ENCODE measurements around the gene EZR.

EZR gene

DNA sequence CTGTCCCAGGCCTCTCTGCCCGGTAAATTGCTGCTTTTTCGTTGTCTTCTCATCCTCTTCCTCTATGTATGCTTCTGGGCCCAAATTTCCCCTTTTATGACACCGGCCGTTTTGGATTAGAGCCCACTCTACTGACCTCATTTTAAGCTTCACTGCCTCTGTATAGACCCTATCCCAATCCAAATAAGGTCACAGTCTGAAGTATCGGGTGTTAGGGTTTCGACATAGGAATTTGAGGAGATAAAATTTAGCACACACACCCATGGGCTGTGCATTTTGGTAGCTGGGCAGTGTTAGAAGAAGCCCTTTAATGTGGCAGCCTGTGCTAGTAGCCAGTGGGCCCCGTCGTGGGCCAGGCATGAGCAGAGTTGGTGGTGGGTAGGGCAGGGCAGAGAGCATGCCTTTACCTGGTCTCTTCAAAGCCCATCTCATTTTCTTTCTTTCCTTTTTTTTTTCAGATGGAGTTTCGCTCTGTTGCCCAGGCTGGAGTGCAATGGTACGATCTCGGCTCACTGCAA, 27.9 kb upstream of the EZR start:
- Histone ChIP-seq H3K4me3 (ENCODE audit: low read depth, low read length) (no peak overlapping the region), H3K9ac (no peak overlapping the region), H3K4me2 (ENCODE audit: low read length) (no peak overlapping the region), H3K9me3 (ENCODE audit: control insufficient read depth, low read length) (no peaks in the 10 kb centered on the region), H3K36me3 (ENCODE audit: control insufficient read depth, insufficient read depth, low read length) (no peaks in the 10 kb centered on the region), H2AFZ (peak overlapping the region; percentile 30), H3K4me1 (peaks cover 24% of the 10 kb centered on the region), H3K27ac (no peak overlapping the region), H3K79me2 (no peaks in the 10 kb centered on the region), H3K27me3 (ENCODE audit: control insufficient read depth, insufficient read depth, low read length) (no peaks in the 10 kb centered on the region)
- TF ChIP-seq, protein P1, sequence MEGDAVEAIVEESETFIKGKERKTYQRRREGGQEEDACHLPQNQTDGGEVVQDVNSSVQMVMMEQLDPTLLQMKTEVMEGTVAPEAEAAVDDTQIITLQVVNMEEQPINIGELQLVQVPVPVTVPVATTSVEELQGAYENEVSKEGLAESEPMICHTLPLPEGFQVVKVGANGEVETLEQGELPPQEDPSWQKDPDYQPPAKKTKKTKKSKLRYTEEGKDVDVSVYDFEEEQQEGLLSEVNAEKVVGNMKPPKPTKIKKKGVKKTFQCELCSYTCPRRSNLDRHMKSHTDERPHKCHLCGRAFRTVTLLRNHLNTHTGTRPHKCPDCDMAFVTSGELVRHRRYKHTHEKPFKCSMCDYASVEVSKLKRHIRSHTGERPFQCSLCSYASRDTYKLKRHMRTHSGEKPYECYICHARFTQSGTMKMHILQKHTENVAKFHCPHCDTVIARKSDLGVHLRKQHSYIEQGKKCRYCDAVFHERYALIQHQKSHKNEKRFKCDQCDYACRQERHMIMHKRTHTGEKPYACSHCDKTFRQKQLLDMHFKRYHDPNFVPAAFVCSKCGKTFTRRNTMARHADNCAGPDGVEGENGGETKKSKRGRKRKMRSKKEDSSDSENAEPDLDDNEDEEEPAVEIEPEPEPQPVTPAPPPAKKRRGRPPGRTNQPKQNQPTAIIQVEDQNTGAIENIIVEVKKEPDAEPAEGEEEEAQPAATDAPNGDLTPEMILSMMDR (IDR thresholded peaks at IDR 0.05): no peak

DNA sequence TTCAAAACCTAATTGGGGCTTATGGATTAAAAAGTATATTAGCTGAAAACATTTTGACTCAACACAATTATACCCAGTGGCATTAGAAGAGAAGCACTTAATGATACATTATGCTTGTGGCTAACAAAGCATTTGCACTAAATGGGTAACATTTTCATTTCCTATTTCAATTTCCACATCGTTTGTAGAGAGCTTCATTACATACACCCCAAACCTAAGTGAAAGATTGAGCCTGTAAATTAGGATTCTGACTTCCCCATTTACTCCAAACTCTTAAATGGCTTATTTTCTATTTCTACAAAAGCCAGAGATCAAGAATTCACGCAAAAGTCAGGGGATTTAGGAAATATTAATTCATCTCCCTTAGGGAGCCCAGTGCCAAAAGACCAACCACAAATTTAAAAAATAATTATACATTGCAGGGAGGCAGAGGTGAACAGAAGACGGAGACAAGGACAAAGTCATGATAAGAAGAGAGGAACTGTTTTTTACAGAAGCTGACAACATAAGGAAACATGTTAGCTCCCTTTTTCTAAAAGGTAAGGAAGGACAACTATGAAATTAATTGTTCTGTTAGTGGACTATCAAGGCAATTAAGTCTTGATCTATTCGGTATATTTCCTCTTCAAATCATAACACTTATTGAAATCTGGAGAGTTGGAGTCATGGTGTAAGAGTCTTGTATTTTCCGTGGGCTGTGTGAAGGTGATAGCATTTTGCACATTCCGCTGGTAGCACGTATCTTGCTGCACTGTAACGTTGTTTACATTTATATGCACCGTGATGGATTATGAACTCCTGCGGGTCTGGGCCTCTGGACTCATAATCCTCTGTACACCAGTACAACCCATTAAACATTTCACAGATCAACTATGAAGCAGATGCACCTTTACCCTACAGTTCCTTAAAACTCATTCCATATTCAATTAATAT, 24.8 kb upstream of the EZR start:
- peak overlapping the region; percentile 17 for H3K27ac ChIP-seq
- no peaks in the 10 kb centered on the region for H3K36me3 ChIP-seq (ENCODE audit: control insufficient read depth, insufficient read depth, low read length)
- peak overlapping the region; percentile 1 for H2AFZ ChIP-seq
- no peak overlapping the region for H3K4me3 ChIP-seq (ENCODE audit: low read depth, low read length)
- peaks cover 17% of the 10 kb centered on the region for H3K4me1 ChIP-seq
- TF ChIP-seq, protein P1 (IDR thresholded peaks at IDR 0.05): no peak
- no peaks in the 10 kb centered on the region for H3K79me2 ChIP-seq
- no peaks in the 10 kb centered on the region for H3K27me3 ChIP-seq (ENCODE audit: control insufficient read depth, insufficient read depth, low read length)
- no peaks in the 10 kb centered on the region for H3K9me3 ChIP-seq (ENCODE audit: control insufficient read depth, low read length)
- no peak overlapping the region for H3K9ac ChIP-seq
- peak overlapping the region; percentile 11 for H3K4me2 ChIP-seq (ENCODE audit: low read length)

DNA sequence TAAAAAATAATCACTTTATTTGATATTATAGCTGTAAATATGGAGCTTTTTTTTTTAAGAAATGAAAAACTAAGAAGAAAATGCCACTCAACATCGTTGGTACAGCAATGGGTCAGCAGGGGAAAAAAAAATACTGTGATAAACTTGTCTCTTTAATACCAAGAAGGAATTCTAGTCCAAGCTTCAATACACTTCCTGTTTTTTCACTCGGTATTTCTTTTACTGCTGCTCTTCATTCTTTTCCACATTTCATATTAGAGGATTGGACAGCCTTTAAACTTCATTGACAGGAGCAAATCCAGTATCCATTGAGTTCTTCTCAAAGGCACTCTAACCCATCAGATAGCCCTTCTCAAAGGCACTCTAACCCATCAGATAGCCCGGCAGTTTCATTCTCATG, 22.2 kb upstream of the EZR start:
- Histone ChIP-seq H3K36me3 (ENCODE audit: control insufficient read depth, insufficient read depth, low read length) (no peaks in the 10 kb centered on the region), H3K9me3 (ENCODE audit: control insufficient read depth, low read length) (no peaks in the 10 kb centered on the region), H3K4me1 (peaks cover 31% of the 10 kb centered on the region), H3K27ac (no peak overlapping the region), H3K4me2 (ENCODE audit: low read length) (no peak overlapping the region), H2AFZ (no peak overlapping the region), H3K27me3 (ENCODE audit: control insufficient read depth, insufficient read depth, low read length) (no peaks in the 10 kb centered on the region), H3K4me3 (ENCODE audit: low read depth, low read length) (no peak overlapping the region), H3K79me2 (no peaks in the 10 kb centered on the region), H3K9ac (no peak overlapping the region)
- TF ChIP-seq, protein P1 (IDR thresholded peaks at IDR 0.05): no peak

DNA sequence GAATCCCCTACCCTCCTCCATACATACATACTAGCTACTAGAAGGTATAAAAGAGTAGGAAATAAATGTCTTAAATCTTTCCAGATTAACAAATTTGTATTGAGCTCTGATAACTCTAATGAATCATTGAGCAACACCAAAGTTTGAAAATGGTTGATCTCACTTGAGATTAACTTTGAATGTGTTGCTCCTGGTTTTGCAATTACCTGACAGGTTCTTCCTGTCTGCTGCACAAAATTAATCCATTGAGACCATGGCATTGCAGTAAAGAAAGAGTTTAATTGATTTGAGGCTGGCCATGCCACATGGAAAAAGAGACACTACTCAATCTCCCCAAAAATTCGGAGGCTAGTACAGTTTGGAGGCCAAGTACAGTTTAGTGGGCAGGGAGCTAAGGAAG, 21.3 kb upstream of the EZR start:
- H3K27ac ChIP-seq: peak overlapping the region; percentile 88
- no peak overlapping the region for H3K4me2 ChIP-seq (ENCODE audit: low read length)
- no peaks in the 10 kb centered on the region for H3K27me3 ChIP-seq (ENCODE audit: control insufficient read depth, insufficient read depth, low read length)
- peaks cover 37% of the 10 kb centered on the region for H3K4me1 ChIP-seq
- H3K79me2 ChIP-seq: no peaks in the 10 kb centered on the region
- no peak overlapping the region for H3K4me3 ChIP-seq (ENCODE audit: low read depth, low read length)
- no peaks in the 10 kb centered on the region for H3K36me3 ChIP-seq (ENCODE audit: control insufficient read depth, insufficient read depth, low read length)
- no peaks in the 10 kb centered on the region for H3K9me3 ChIP-seq (ENCODE audit: control insufficient read depth, low read length)
- TF ChIP-seq, protein P1 (IDR thresholded peaks at IDR 0.05): no peak
- no peak overlapping the region for H3K9ac ChIP-seq
- H2AFZ ChIP-seq: no peak overlapping the region
